Measurements from ENCODE around the gene NHSL2.

- no peak for TF ChIP-seq CTCF (IDR thresholded peaks at IDR 0.05)
- no peak for TF ChIP-seq POLR2AphosphoS5 (IDR thresholded peaks at IDR 0.05)
Measured at GRCh38 chrX:72158773-72159172, 248.1 kb downstream of the NHSL2 start.

All from gastroesophageal sphincter (tissue), 3 donors.